GM20000 (cell line): ENCODE results near the gene MGA.

Experiments
- DNase-seq: peaks from one replicate; pipeline ENCODE4 v3.0.0; 2012; ENCODE audit warnings: low spot score
- CTCF ChIP-seq: IDR thresholded peaks from 2 replicates; pipeline ENCODE4 v1.5.1; 2012; ENCODE audit warnings: mild to moderate bottlenecking, control low read depth; ENCODE audit errors: extremely low read depth, missing control alignments

Gene MGA

GRCh38 chr15:41821831-41822230 is 161.6 kb downstream of the MGA start:
- TF ChIP-seq CTCF = no peak
- no peak for DNase-seq

- no peak for DNase-seq
- TF ChIP-seq CTCF = no peak
Measured at GRCh38 chr15:41822471-41822870, 162.3 kb downstream of the MGA start.
